Left renal cortex interstitium (tissue), 4 donors: ENCODE results near the gene TTC28. TPM values are rescaled to one million over a fixed set of nuclear protein-coding genes. Genes with fewer than 3 reads are reported as not detected.

Experiments
- DNase-seq, 4 donors: peaks; one replicate each; pipeline ENCODE4 v3.0.0-alpha.2; 2013; ENCODE audit warnings: low read depth in 4 of 4, low spot score in 2 of 4, missing footprints in 1 of 4
- polyA plus RNA-seq, 4 donors: library from polyadenylated mRNA; unstranded; fragments of 120-200 nt; gene quantifications; one replicate each; pipeline ENCODE4 v1.2.1, GENCODE V29; 2013; ENCODE audit not compliant: insufficient read length in 4 of 4

The TTC28 gene
- polyA plus RNA-seq, 4 donors: 26.0 to 49.6 (median 35.9) TPM

DNA sequence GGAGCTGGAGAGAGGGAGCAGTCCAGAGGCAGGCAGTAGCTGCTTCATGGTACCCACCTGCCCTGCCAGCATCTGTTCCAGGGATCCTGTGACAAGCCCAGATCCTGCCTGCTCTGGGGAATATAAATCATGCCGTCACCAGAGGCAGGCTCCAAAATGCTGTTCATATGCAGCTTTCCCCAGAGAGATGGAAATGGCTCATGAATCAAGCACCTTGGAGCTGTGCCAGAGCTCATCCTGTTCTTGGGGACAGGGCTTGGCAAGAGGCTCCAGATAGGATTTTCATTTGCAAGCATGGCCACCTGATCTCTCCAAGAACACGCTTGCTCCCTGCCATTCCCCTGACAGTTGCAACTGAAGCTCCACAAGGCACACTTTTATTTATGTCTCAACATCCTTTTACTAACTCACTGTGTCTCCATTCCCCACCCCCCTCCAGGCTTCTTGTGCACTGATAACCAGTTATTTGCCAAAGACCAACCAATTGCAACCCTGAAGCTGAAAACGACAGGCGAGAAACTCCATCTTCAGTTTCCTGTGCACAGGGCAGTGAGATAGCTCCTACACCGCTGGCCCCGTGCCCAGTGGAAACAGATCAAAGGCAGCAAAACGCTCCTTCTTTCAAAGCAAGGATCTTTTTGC lies 644.8 kb downstream of the TTC28 start:
- peak in 1 of 4 donors; percentile 34 for DNase-seq

DNA sequence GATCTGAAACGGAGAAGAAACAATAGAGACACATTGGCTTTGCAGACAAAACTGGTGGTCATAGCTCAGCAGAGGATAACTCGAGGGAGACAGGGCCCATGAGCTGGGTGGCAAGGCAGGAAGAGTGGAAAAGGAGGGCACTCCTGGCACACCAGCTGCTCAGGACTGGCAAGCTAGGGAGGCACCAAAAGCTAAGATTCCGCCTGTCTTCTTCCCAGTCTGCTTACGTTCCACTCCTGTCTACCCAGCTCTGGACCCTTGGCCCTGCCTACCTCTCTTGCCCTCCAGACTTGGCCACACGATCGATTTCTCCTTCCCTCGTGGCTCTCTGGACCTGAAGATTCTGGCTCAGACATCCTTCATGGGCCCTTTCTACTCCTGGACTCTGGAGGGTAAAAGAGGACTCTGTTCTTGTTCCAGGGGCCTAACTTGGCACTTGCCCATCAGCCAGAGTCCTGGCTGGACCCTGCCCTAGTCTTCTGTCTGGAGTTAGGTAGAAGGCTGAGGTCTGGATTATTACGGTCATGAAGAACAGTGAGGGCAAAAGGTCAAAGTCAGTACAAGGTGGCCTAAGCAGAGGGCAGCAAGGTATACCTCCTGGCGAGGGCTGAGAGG lies 645.4 kb downstream of the TTC28 start:
- no peak for DNase-seq

DNA sequence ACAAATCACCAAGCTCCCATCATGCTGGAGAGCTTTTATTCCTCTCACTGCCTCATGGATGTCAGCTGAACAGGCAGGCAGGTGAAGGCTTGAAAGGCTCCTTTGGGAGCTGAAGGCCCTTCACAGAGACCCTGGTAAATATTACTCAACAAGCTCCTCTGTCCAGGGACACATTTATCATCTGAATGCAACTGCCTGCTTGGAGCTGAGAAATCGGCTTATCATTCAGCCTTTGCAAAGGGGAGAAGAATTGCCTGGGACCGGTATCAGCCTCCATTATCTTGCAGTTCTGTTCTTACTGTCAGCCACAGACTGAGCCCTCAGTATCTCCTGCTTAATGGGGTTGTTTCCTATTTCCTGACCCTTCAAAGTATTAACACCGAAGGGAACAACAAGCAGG lies 646.8 kb downstream of the TTC28 start:
- no peak for DNase-seq

GRCh38 chr22:28031383-28031922 lies 648.2 kb downstream of the TTC28 start:
- no peak for DNase-seq

DNA sequence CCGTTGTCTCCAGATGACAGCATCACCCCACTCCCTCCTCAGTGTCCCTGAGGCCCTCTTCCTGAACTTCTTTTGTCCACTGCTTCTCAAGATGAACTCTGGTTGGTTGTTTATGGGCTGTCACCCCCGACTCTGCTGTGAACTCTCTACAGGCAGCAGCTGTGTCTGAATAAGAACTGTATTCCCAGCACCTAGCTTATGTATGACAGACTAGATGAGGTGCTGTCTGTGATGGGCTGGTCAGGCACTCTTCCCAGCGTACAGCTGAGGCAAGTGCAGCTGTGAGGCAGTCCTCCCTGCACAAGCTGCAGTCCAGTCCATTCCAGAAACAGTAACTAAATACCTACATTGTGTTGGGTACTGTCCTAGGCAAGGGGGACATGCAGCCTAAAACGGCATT lies 649.2 kb downstream of the TTC28 start:
- no peak for DNase-seq

DNA sequence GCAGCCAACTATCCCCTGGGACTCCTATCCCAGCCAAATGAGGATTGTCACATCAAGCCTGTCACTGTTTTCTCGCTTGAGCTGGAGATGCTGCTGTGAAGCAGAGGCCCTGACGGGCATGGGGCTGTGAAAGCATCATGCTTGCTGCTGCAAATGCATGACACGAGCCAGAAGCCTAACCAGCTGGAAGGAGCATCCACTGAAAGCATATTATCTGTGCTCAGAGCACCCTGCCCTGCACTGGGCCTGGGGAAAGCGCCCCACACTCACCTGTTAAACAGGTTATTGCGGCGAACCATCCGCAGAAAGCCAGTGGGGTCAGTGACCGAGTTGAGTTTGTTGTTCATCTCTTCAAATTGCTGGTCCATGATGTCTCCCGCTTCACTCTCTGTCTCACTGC lies 649.7 kb downstream of the TTC28 start:
- DNase-seq: no peak

GRCh38 chr22:28029201-28029948 lies 650.3 kb downstream of the TTC28 start:
- peak in 2 of 4 donors; percentile 37 to 71 for DNase-seq

DNA sequence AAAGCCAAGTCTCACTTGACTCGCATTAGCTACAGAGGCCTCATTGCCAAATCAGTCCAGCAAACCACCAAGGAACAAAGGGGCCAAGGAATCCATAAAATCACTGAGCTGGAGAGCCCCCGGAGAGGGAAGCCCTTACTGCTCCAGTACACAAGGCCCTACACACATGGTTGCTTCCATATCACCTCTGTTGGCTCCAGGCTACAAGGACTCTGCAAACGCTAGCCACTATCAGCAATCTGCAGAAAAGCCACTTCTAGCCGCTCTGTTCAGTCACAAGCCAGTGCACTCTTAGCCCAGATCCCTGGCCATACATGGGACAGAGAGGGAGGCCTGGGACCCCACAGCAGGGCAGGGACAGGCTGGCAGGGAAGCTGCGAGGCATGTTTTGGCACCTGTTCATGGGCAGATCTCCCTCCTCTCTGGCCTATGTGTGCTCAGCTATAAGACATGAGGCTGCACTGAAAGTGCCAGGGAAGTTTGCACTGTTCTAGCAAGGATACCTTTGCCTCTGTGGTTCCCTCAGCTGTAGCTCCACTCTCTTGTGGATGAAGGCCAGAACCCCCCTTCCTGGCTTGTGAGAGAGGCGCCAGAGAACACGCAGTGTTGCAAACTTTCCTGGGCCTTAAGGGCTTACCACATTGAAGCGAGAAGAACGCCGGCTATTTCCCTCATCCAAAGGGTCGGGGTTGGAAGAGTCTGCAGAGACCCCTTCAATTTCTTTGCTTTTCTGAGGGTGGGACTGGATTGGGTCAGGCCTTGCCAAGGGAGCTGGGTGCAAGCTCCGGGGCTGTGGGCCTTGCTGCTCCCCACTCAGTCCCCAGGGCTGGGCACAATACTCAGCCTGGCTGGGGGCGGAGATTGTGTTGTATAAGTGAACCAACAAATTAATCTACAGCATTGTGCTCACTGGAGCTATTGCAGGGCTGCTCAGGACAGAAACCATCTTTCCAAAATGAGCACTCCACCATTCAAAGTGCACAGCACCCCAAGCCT lies 651.9 kb downstream of the TTC28 start:
- DNase-seq: no peak

GRCh38 chr22:28025866-28026575 lies 653.6 kb downstream of the TTC28 start:
- DNase-seq: no peak

- no peak for DNase-seq
Measured at GRCh38 chr22:28025333-28025732, 654.3 kb downstream of the TTC28 start.

- no peak for DNase-seq
Measured at GRCh38 chr22:28024422-28024888, 655.2 kb downstream of the TTC28 start.

GRCh38 chr22:28023774-28024173 lies 655.9 kb downstream of the TTC28 start:
- DNase-seq: no peak

- DNase-seq: no peak
Measured at GRCh38 chr22:28023036-28023435, 656.6 kb downstream of the TTC28 start.

- DNase-seq: no peak
Measured at GRCh38 chr22:28021998-28022660, 657.5 kb downstream of the TTC28 start.

DNA sequence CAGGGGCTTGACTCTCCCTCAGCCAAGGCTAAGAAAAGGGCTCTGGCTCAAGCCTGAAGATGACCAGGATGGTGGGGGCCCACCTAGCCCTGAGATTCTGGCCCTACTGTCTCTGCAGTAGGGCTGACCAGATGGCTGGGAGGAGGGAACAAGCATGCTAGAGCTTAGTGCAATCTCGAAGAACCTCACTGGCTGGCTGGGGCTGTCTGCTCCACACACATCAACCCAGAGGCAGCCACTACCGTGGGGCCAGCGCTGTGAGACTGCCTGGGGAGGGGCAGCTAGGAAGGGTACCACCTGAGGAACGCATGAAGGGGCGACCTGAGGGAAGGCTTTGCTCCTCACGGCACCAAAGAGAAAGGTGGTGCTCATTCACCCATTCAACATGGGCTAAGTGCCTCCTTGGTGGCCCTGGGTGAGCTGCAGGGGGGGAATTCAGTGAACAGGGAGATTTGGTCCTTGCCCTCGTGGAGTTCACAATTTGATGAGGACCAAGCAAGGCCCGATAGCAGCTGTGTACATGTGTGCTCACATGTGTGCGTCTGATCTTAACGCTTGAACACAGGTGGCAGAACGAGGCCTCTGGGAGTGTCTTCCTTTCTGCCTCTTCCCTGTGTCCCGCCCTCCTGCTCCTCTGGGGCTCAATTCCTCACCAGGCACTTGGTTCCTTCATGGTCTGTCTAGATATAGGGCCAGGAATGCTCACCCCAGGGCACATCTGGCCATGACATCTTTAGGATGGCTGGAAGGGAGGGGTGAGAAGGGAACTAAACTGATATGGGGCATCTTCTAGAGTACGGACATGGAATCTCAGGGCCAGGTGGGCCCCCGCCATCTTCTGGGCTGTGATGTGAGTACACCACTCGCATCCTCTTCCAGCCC lies 658.3 kb downstream of the TTC28 start:
- DNase-seq: no peak

GRCh38 chr22:28019881-28020861 lies 659.5 kb downstream of the TTC28 start:
- DNase-seq: peak in 1 of 4 donors; percentile 49

DNA sequence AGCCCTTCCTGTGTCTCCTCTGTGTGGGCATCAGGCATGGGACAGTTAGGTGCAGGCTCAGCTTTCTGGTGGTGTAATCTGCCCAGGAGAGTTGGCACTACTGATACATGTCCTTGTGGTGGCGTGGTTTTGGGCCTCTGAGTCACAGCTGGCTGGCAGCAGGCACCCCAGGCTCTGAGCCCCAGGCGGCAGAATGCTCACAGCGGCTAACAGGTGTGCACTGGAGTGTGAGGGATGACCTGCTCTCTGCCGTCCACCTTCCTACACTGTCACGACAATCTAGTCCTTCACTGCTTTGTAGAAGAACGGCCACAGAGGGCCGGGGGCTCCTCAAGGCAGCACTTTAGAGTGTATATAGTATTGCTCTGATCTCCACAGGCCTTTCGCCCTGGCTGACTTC lies 660.3 kb downstream of the TTC28 start:
- DNase-seq: no peak
